GM23248 (cell line): ENCODE measurements around the gene RCE1. TPM values are rescaled to one million over a fixed set of nuclear protein-coding genes. Genes with fewer than 3 reads are reported as not detected.

Source experiments
- DNase-seq: peaks from one replicate; pipeline ENCODE4 v3.0.0-alpha.2; 2015
- H2AFZ ChIP-seq: fragments of 200-600 bp; sonication (generic); 2 replicates; pipeline ENCODE4 v1.6.1; 2016; ENCODE audit warnings: antibody characterized with exemption
- H3F3A ChIP-seq: fragments of 200-600 bp; sonication (generic); 2 replicates; pipeline ENCODE4 v1.6.1; 2016; ENCODE audit warnings: mild to moderate bottlenecking, antibody characterized with exemption, mixed run types; ENCODE audit not compliant: insufficient read depth
- H3K27ac ChIP-seq: fragments of 200-600 bp; sonication (generic); 2 replicates; pipeline ENCODE4 v1.5.1; 2016; ENCODE audit warnings: mild to moderate bottlenecking
- H3K27me3 ChIP-seq: fragments of 200-600 bp; sonication (generic); replicated peaks from 2 replicates; pipeline ENCODE4 v1.6.1; 2016; ENCODE audit warnings: mild to moderate bottlenecking; ENCODE audit not compliant: insufficient read depth
- H3K36me3 ChIP-seq: fragments of 200-600 bp; sonication (generic); 2 replicates; pipeline ENCODE4 v1.6.1; 2016; ENCODE audit warnings: low read depth, mild to moderate bottlenecking
- H3K4me1 ChIP-seq: fragments of 200-600 bp; sonication (generic); 2 replicates; pipeline ENCODE4 v1.6.1; 2016; ENCODE audit warnings: mild to moderate bottlenecking; ENCODE audit not compliant: insufficient read depth
- H3K4me2 ChIP-seq: fragments of 200-600 bp; sonication (generic); one replicate; pipeline ENCODE4 v1.6.1; 2016; ENCODE audit warnings: mild to moderate bottlenecking; ENCODE audit not compliant: unreplicated experiment
- H3K4me3 ChIP-seq: fragments of 200-600 bp; sonication (generic); 2 replicates; pipeline ENCODE4 v1.5.1; 2016; ENCODE audit warnings: mild to moderate bottlenecking
- H3K79me2 ChIP-seq: fragments of 200-600 bp; sonication (generic); 2 replicates; pipeline ENCODE4 v1.6.1; 2016; ENCODE audit warnings: mild to moderate bottlenecking; ENCODE audit not compliant: insufficient read depth
- H3K9ac ChIP-seq: fragments of 200-600 bp; sonication (generic); 2 replicates; pipeline ENCODE4 v1.6.1; 2016; ENCODE audit warnings: mild to moderate bottlenecking
- H3K9me2 ChIP-seq: fragments of 200-600 bp; sonication (generic); 2 replicates; pipeline ENCODE4 v1.6.1; 2016; ENCODE audit warnings: mixed run types, mild to moderate bottlenecking, moderate library complexity; ENCODE audit not compliant: insufficient read depth
- H3K9me3 ChIP-seq: fragments of 200-600 bp; sonication (generic); one replicate; pipeline ENCODE4 v1.6.1; 2017; ENCODE audit warnings: low read depth
- H4K20me1 ChIP-seq: fragments of 200-600 bp; sonication (generic); 2 replicates; pipeline ENCODE4 v1.6.0; 2016; ENCODE audit not compliant: insufficient read depth
- EZH2 ChIP-seq: fragments of 200-600 bp; sonication (generic); IDR thresholded peaks from 2 replicates; pipeline ENCODE4 v1.6.1; 2018; ENCODE audit warnings: antibody characterized with exemption, mild to moderate bottlenecking; ENCODE audit not compliant: insufficient read depth, poor library complexity, severe bottlenecking
- EZH2phosphoT487 ChIP-seq: fragments of 200-600 bp; sonication (generic); IDR thresholded peaks from 2 replicates; pipeline ENCODE4 v1.6.1; 2018; ENCODE audit warnings: antibody characterized with exemption, moderate library complexity, mild to moderate bottlenecking, low read depth; ENCODE audit not compliant: insufficient read depth
- WGBS, 2 experiments: methylation state at CpG; one replicate each; pipeline ENCODE4 v1.1.6; 2015 to 2017; ENCODE audit warnings: low lambda C conversion rate in 2 of 2, low coverage in 1 of 2; ENCODE audit errors: missing lambda C conversion rate in 2 of 2; 5-methylcytosine and 5-hydroxymethylcytosine counted together
- in situ Hi-C: fragments of 300-500 bp; cut with MboI; formaldehyde crosslinking; loops from 2 replicates; pipeline ENCODE4 v1.15.0; 2020
- polyA plus RNA-seq: library from polyadenylated mRNA; unstranded; fragments of >200 nt; fragmentation: Nextera tagmentation; extraction: Ambion mirVana; gene quantifications from 2 replicates; pipeline ENCODE4 v1.2.1, GENCODE V29; 2016
- total RNA-seq: library from RNA; depleted of rRNA; stranded (reverse); fragments of >200 nt; shearing (Covaris generic); gene quantifications from 2 replicates; pipeline ENCODE4 v1.2.3, GENCODE V29; 2014

The RCE1 gene
- total and polyA plus RNA-seq, 2 experiments from 2014 or later = 16.6 to 19.2 TPM

- Histone ChIP-seq H4K20me1 (no peaks in the 10 kb centered on the region), H3K4me1 (peaks cover 6% of the 10 kb centered on the region; the same call in 1 of the 2 replicates), H3K79me2 (no peaks in the 10 kb centered on the region), H3K9me3 (no peaks in the 10 kb centered on the region), H3K9ac (no peak overlapping the region), H3K36me3 (no peaks in the 10 kb centered on the region), H3K27me3 (no peaks in the 10 kb centered on the region), H2AFZ (no peak overlapping the region), H3K9me2 (no peaks in the 10 kb centered on the region), H3K4me2 (no peak overlapping the region), H3K27ac (no peak overlapping the region), H3F3A (no peaks in the 10 kb centered on the region), H3K4me3 (no peak overlapping the region)
- in situ Hi-C loops = no loop called here
- DNase-seq = peak; percentile 22
- 74 to 77% methylated on average over 26 of the region's 26 CpGs for WGBS, 2 experiments
- TF ChIP-seq EZH2 (no peak), EZH2phosphoT487 (no peak)
These were observed 8.6 kb downstream of the RCE1 start for GRCh38 chr11:66851698-66852465.

GRCh38 chr11:66852466-66853241 lies 9.4 kb downstream of the RCE1 start:
- no peak for DNase-seq
- Histone ChIP-seq H3K79me2 (peaks cover 5% of the 10 kb centered on the region; the same call in 1 of the 2 replicates), H3F3A (no peaks in the 10 kb centered on the region), H3K27ac (no peak overlapping the region), H3K36me3 (no peaks in the 10 kb centered on the region), H3K9me3 (no peaks in the 10 kb centered on the region), H3K4me1 (peaks cover 6% of the 10 kb centered on the region; the same call in 1 of the 2 replicates), H3K27me3 (no peaks in the 10 kb centered on the region), H2AFZ (no peak overlapping the region), H4K20me1 (no peaks in the 10 kb centered on the region), H3K9ac (no peak overlapping the region), H3K4me2 (no peak overlapping the region), H3K4me3 (no peak overlapping the region), H3K9me2 (no peaks in the 10 kb centered on the region)
- in situ Hi-C loops = no loop called here
- 86 to 90% methylated on average over 16 to 26 of the region's 26 CpGs for WGBS, 2 experiments
- TF ChIP-seq EZH2 (no peak), EZH2phosphoT487 (no peak)

- WGBS, 2 experiments = 84 to 87% methylated on average over 23 to 26 of the region's 26 CpGs
- in situ Hi-C loops = no loop called here
These were observed 10.3 kb downstream of the RCE1 start for GRCh38 chr11:66853242-66854229.

More at GRCh38 chr11:66853242-66854229, 10.3 kb downstream of the RCE1 start:
- H3K4me3 ChIP-seq = no peak overlapping the region
- no peaks in the 10 kb centered on the region for H3F3A ChIP-seq
- no peak overlapping the region for H3K27ac ChIP-seq
- H3K9ac ChIP-seq = no peak overlapping the region
- no peak for DNase-seq
- peaks cover 10% of the 10 kb centered on the region; the same call in 1 of the 2 replicates for H3K79me2 ChIP-seq
- H3K27me3 ChIP-seq = no peaks in the 10 kb centered on the region
- no peak overlapping the region for H2AFZ ChIP-seq
- no peaks in the 10 kb centered on the region for H3K36me3 ChIP-seq
- no peak for TF ChIP-seq EZH2phosphoT487
- TF ChIP-seq EZH2 = no peak
- no peaks in the 10 kb centered on the region for H4K20me1 ChIP-seq
- H3K9me3 ChIP-seq = no peaks in the 10 kb centered on the region
- H3K4me1 ChIP-seq = peaks cover 6% of the 10 kb centered on the region; the same call in 1 of the 2 replicates
- no peaks in the 10 kb centered on the region for H3K9me2 ChIP-seq
- H3K4me2 ChIP-seq = no peak overlapping the region
